ENCODE data around the gene DNAJB8.
A peak's percentile ranks its signal among the peaks of the same experiment; 100 is the strongest.

DNAJB8 gene

GRCh38 chr3:128442949-128443348 is 23.7 kb downstream of the DNAJB8 start:
- no peak for DNase-seq

GRCh38 chr3:128442070-128442469 is 24.6 kb downstream of the DNAJB8 start:
- DNase-seq, result no peak

DNA sequence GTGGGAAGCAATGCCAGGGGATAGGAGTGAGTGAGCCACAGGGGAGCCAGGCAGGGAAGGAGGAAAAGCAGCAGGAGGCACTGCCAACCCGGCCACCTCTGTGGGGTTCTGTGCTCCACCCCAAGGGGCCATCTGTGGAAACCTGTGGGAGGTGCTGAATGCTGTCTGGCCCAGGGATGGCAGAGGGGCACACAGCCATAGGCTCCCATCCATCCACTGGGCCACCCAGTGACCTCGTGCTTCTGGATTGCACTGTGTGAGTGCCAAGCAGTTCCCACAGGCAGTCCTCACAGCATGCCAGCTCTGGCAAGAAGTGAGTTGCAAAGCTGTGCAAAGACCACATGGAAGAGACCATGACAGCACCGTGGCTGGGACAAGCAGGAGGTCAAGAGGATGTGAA is 27.5 kb downstream of the DNAJB8 start:
- DNase-seq, result no peak

DNA sequence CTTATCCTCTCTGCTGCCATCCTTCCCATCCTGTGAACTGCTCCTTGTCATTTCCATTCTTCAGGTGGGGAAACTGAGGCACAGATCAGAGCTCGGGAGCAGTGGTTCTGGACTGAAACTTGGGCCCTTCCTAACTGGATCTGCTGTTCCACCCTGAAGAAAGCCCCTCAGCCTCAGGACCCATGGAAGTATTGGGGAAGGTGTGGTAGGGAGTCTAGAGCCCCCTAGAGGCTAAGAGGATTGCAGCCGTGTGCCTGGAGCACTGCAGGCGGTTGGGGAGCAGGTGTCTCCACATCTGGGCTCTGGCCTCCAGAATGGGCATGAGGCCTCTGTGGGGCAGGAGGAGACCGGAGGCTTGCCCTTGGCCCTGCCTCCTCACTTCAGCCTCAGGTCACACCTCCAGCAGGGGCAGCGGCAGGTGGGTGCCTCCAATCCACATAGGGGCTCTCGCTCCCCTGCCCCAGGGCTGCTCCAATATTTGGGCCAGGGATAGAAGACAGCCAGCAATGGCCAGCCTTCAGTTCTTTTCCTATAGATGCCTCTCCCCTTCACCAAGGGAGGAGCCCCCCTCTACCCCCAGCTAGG is 28.1 kb downstream of the DNAJB8 start:
- no peak for DNase-seq

- DNase-seq, result no peak
Observed at GRCh38 chr3:128436214-128436613, 30.5 kb downstream of the DNAJB8 start.

GRCh38 chr3:128435561-128435960 is 31.1 kb downstream of the DNAJB8 start:
- DNase-seq, result no peak

GRCh38 chr3:128435058-128435457 is 31.6 kb downstream of the DNAJB8 start:
- DNase-seq, result no peak

DNA sequence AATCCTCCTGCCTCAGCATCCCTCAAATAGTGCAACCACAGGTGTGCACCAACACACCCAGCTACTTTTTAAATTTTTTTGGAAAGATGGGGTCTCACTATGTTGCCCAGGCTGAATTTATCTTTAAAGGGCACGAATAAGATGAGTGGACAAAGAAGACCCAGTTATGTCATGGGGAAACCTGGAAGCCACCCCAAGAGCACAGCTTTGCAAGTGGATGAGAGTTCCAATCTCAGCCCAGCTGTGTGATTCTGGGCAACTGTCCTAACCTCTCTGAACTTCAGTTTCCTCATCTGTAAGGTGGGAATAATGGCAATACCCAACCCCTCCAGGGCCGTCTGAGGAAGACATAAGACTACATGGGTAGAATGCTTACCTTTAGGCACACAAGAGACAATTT is 32.2 kb downstream of the DNAJB8 start:
- DNase-seq, result no peak

GRCh38 chr3:128433837-128434165 is 32.9 kb downstream of the DNAJB8 start:
- no peak for DNase-seq

GRCh38 chr3:128432971-128433836 is 33.5 kb downstream of the DNAJB8 start:
- DNase-seq, result no peak

- no peak for DNase-seq
Observed at GRCh38 chr3:128432301-128432970, 34.3 kb downstream of the DNAJB8 start.

GRCh38 chr3:128431803-128432300 is 34.8 kb downstream of the DNAJB8 start:
- DNase-seq, result no peak

DNA sequence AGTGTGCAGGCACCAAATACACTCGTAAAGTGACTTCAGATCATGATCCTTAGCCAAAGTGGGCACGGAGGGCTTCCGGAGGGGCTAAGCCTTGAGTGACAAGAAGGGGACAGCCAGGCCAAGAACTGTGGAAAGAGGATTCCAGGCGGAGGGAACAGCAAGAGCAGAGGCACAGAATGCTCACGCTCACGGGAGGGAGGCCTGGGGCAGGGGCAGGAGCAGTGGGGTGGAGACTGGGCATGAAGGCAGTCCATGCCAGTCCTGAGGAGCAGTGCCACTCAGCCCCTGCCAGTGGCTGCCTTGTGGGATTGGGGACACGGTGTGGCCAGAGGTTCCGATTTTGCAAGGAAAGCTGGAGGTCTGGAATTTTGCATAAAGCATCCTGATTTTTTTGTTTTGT is 36.0 kb downstream of the DNAJB8 start:
- no peak for DNase-seq

DNA sequence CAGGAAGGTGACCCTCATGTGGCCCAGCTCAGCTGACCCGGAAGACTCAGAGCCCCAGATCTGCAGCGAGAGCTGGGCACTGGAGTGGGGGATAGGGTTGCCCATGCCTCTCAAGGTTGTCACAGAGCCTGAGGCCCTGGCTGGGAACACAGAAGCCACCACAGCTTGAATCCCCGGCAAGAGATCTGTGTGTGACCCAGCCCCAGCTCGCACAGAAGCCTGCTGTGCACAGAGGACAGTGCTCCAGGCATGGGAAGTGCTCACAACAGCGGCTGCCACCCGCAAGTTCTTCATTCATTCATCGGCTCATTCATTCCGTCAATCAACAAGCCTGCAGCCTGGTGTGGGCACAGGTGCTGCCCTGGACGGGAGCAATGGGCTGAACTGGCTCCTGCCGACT is 36.4 kb downstream of the DNAJB8 start:
- no peak for DNase-seq

DNA sequence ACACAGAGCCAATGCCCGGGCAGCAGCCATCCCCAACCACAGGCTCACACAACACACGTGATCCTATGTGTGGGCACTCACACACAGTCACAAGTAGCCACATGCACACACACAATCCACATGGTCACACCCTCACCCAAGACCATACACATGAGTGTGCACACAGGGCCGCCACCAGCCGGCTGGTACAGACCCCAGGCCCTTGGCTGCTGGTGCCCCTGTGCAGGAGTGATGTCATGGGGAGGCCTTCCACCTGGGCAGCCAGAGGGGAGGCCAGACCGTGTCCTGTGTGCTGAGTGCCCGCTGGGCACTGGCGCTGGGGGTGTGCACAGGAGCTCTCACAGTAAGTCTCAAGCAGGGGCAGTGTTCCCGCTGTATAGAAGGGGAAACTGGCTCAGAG is 36.9 kb downstream of the DNAJB8 start:
- no peak for DNase-seq

GRCh38 chr3:128429275-128429674 is 37.4 kb downstream of the DNAJB8 start:
- DNase-seq, result no peak

DNA sequence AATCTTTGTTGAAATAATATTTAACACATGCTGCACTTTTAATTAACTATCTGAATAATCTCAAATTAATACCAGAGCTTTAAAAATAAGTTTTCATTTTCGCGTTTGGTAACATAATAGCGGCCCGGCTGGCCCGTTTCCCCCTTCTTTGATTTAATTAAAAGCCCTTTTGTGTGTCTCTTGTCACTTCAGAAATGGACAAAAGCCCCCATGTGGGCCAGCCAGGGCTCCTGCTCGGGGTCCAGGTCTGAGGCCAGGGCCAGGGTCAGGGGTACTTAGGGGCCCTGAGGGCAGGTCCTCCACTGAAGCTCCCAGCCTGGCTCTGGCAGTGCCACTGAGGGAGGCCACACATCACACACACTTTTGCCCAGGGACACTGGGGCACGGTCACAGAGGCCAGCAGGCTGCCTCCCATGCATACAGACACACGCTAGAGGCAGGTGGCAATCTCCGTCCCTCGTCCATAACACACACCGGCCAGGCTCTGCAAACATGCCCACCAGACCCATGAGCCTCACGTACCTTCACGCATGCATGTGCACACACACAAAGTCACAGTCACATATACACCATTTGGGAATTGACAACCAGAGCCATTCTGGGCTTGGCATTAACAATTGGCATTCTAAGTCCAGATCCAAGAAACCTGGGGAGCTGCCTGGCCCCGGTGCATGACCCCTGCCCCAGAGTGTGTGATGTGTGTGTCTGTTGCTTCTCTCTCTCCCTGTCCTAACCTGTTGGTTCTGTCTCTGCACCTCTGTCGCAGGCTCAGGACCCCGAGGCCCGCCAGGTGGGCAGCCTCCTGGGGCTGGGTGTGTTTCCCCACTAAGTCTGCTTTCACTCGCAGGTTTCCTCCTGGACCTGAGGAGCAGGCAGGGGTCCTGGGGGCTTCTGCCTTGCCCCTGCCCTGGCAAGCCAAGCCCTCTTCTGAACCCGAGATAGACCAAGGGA is 38.5 kb downstream of the DNAJB8 start:
- DNase-seq, result no peak

DNA sequence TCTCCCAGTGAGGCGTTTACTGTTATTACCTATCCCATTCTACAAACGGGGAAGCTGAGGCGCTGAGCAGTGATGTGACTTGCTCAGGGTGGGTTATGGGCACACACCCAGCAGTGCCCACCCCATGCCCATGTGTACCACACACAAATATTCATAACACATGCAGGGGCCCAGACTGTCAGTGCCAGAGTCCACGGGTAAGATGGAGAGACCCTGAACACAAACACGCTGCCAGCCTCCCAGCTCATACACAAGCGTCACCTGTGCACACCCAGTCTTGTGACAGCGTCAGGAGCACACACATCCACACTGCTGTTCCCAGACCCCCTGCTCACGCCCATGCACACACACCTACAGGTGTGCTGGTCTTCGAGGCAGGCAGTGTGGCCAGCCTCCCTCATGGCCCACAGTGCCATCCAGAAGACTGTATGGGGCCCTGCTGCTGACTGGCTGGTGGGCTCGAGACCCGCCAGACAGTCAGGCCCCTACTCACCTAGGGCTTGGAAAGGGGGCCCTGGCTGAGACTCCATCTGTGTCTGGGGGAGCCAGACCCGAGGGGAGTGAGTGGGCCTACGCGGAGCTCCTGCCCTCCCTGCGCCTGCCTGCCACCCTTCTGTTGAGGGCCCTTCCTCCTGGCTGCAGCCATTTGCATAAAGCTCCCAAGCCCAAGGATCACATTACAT is 39.4 kb downstream of the DNAJB8 start:
- DNase-seq, result no peak

GRCh38 chr3:128426128-128426921 is 40.4 kb downstream of the DNAJB8 start:
- DNase-seq, result peak; percentile 56

- DNase-seq, result no peak
Observed at GRCh38 chr3:128425846-128426127, 40.9 kb downstream of the DNAJB8 start.

- no peak for DNase-seq
Observed at GRCh38 chr3:128425142-128425845, 41.4 kb downstream of the DNAJB8 start.

Data from stimulated activated CD4-positive, alpha-beta T cell treated with anti-CD3 and anti-CD28 coated beads, Interleukin-12 subunit alpha, Interleukin-12 subunit beta, amount 100 ng/mL, for 4 hours (primary cell).